A673 (cell line): ENCODE results near the gene AREG.

ENCODE experiments used
- CTCF ChIP-seq: fragments of 300-800, 200-600 bp; sonication (generic); conservative IDR thresholded peaks from 2 replicates; pipeline ENCODE4 v1.5.1; 2017; ENCODE audit warnings: low read depth, mild to moderate bottlenecking, antibody characterized with exemption, low read length, moderate library complexity, mixed read lengths
- EZH2 ChIP-seq: fragments of 200-600 bp; sonication (generic); IDR thresholded peaks from 2 replicates; pipeline ENCODE4 v1.6.1; 2017; ENCODE audit warnings: borderline replicate concordance, low read depth, mild to moderate bottlenecking, mixed read lengths, antibody characterized with exemption, low read length; ENCODE audit not compliant: poor library complexity, severe bottlenecking

DNA sequence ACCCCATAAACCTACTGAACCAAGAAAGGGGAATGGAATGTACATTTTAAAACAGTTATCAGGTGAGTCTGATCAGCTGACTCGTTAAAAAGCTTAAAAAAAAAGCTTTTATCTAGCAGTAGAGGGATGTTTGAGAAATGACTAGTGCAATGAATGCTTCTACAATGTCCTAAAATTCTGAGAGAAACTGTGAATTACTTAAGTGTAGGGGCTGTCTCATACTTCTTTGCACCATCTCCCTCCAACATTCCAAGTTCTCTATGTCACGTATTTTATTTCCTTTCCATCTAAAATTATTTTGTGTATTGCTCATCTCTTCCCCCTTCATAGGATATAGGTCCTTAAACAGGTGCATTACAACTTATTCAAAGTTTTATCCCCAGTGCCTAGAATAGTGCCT, 11.9 kb upstream of the AREG start:
- TF ChIP-seq CTCF = no peak
- TF ChIP-seq EZH2 = no peak
